GM21825 (cell line): ENCODE data around the gene SAMD4A.

Experiments used
- ATAC-seq: cut with Tn5 transposase; IDR thresholded peaks from one replicate; pipeline ENCODE4 v1.9.1; 2021; ENCODE audit warnings: mild to moderate bottlenecking, moderate library complexity; ENCODE audit not compliant: unreplicated experiment

Gene SAMD4A

DNA sequence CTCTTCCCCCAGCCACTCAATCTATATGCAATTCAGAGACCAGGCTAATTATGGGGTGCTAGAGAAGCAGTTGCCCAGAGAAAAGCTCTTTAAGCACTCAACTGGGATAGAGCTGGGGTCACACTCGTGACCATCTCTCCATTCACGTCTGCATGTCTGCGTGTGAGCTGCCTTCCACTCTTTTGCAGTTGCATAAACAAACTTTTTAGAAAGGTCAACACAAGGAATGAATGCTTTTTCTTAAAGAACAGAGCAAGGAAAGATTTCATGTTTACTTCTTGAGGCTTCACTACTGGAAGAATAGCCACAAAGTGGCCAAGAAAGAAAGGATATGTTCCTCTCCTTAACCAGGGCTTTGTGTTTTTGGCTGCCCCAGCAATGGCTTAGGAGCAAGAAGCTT lies 151.1 kb downstream of the SAMD4A start:
- ATAC-seq: no peak

- no peak for ATAC-seq
Measured at GRCh38 chr14:54719406-54719805, 152.5 kb downstream of the SAMD4A start.

DNA sequence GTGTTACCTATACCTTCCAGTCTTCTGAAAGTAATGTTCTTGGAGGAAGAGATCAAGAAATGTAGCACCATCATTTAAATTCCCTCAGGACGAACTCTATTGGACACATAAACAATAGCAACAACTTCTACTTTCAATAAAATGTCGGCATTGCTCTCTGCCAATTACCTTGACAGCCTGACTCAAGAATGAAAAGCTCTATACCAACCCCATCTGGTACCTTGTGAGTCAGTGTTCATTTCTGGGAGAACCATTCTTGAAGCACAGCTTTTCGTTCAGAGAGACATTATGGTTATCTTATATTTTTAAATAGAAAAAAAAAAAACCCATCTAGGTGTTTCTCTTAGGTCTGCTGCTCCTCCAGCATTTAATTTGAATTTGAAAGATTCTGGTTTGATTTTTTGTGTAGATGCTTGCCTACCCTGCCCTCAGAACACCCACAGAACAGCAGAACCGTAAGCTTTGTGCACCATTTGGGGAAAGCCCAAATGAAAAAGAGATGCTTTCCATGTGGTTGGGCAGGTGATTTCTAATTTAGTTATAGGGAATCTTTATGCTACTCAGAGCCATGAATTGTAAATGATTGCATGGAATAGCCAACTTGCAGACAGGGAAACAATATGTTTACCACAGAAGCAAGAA lies 156.0 kb downstream of the SAMD4A start:
- no peak for ATAC-seq

DNA sequence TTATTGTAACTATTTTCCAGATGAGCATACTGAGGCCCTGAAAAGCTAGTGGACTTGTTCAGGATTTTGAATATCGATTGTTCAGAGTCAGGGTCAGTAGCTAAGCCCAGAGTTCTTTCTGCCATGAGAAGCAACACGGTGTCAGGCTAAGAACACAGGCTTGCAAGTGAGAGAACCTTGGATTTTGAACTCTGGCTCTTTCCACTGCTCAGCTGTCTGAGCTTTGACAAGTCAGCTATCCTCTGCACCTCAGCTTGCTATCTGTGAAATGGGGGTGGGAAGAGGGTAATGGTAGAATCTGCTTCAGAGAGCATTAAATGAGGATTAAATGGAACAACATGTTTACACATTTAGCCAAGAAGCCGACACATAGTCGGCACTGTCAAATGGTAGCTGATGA lies 157.2 kb downstream of the SAMD4A start:
- no peak for ATAC-seq

DNA sequence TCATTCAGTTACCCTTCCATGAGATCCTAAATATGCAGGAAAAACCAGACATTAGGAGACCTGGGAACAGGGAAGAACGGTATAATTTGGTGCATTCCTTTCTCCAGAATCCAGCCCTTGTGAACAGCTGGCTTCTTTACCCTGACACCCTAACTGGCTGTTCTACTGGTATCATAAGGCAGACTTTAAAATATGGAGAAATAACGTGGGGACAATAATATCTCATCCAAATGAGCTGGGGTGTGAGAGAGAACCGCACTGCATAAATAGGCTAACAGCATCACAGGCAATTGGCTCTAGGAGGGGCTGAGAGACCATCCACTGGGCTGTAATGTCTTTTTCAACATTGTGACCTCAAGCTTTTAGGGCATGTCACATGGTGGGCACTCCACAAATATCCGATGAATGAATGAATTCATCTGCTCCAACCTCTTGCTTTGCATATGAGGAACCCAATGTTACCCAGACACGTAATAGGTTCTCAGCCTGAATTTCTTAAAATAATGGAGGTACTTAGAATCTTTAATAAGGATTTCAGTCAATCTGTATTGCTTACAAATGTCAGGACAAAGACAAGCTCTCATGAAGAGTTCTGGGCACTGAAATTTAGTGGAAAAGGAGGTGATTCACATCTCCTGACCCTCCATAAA lies 157.9 kb downstream of the SAMD4A start:
- no peak for ATAC-seq

GRCh38 chr14:54725998-54726397 lies 159.1 kb downstream of the SAMD4A start:
- ATAC-seq: no peak

- no peak for ATAC-seq
Measured at GRCh38 chr14:54727929-54728328, 161.0 kb downstream of the SAMD4A start.

DNA sequence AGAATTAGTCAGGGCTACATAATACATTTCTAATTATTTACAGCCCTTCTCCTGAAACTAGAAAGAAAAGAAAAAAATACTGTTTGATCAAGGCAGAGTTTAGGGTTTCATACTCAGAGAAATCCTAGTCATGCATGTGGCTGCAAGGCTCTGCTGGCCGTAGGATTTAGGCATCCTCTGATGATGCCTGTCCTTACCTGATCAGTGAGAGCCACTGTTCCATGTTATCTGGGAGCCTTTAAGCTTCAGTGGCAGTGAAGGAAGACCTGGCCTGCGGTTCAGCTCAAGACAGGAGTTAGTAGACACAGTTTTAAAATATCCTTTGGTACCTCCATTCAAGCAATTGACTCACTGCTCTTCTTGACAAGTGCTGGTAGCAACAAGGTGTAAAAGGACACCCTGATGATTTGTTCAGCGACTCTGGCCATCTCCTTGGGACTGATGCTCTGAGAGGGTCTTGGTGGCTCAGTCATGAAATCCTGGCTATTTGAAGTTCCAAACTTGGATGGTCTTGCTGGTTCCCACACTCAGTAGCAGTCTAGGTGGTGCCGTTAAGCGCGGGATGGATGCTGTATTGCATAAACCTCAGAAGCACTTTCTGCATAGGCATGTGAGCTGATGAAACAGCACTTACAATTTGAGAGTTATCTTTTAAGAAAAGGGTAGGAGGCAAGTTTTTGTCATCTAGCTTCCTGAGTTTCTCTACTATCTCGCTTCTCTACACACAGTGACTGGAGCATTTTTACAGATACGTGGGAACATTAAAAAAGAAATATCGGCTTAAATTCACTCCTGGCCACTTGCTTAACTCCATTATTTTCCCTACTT lies 162.0 kb downstream of the SAMD4A start:
- no peak for ATAC-seq

DNA sequence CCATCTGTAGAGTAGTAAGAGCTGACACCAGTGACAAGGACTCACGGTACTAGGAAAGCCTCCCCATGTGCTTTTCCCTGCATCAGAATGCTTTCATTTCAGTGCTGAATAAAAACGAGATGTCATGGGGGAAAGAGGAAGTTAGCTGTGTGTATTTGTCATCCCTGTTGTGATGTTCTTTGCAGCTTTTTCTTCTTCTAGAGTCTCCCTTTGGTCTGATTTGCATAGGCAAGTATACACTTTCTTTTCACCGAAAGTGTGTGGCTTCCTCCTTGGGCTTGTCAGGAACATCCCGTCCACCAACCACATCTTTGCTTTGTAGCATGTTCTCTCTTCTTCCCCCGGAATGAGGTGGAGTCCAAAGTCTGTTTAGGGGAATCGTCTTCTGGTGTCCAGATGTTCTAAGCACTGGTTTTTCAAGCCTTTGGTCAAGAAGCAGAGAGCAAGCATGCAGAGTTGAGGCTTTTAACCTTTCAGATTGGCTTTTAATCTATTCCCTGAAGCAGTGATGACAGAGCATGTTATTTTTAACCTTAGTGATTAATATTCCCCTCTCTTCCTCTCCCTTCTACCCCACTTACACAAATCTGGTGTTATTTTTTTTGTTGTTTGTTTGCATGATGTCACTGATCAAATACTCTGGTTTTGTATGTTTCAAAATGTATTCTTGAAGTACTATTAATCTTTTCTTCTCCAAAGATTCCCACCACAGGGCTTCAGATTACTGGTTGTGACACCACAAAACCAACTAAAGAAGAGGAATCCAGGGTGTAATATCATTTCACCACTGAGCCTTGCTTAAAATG lies 163.4 kb downstream of the SAMD4A start:
- ATAC-seq: peak; percentile 95

- ATAC-seq: no peak
Measured at GRCh38 chr14:54734966-54735365, 168.0 kb downstream of the SAMD4A start.

DNA sequence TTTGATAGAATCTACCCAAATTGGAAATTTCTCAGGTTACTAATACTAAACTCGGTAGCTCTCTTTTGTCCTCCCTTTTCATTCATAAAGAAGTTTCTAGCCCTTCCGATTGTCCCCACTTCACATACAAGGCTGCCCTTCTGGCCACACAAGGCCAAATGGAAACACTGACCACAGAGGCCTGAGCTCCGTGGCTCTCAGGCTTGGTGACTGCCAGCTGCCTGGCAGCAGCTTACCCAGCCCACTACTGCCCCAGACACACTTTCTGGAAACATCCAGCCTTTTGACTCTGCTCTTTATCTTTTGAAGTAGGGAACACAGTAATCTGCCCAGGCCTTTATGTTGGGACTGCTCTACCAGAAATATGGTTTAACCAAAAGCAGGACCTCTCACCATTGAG lies 168.5 kb downstream of the SAMD4A start:
- no peak for ATAC-seq

DNA sequence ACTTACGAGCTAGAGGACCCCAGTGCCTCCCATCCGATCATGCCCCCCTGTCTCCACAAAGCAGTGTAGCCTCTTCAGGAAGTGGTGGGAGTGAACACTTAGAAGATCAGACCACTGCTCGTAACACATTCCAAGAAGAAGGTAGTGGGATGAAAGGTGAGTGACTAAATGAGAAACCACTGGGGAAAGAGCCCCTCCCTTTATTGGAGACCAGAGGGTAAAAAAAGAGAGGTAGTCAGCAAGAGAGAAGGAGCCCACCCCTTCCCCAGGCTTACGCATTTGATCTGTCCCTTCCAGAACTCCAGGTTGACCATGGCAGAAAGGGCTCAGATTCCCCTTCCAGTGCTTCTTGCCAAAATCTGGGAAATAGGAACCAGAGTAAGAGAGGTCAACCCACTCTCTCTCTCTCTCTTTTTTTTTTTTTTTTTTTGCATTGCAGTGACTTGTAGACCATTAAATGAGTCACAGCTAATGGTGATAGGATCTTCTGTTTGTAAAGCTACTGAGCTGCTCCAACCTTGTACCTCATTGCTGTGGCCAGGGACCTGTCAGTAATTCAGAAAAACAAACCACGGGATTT lies 170.3 kb downstream of the SAMD4A start:
- no peak for ATAC-seq

DNA sequence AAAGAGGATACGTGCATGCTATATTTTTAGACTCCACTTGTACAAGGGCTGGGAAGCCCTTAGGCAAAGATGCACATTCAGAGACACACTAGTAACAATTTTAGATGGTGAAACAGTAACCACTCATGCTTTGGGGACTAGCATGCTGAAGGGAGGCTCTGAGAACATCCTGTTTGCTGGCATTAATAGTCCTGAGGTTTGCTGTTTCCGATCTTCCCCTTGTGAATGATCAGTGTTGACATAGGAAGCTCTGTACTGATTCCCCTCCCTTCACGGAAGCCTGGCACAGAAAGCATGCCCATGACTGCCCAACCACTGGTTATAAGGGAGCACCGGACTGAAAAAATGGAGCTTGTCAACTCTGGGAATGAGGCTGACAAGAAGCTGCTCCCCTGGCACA lies 171.1 kb downstream of the SAMD4A start:
- no peak for ATAC-seq

GRCh38 chr14:54739514-54739913 lies 172.6 kb downstream of the SAMD4A start:
- ATAC-seq: no peak

GRCh38 chr14:54742492-54743350 lies 175.8 kb downstream of the SAMD4A start:
- no peak for ATAC-seq

- ATAC-seq: no peak
Measured at GRCh38 chr14:54743382-54743781, 176.5 kb downstream of the SAMD4A start.

DNA sequence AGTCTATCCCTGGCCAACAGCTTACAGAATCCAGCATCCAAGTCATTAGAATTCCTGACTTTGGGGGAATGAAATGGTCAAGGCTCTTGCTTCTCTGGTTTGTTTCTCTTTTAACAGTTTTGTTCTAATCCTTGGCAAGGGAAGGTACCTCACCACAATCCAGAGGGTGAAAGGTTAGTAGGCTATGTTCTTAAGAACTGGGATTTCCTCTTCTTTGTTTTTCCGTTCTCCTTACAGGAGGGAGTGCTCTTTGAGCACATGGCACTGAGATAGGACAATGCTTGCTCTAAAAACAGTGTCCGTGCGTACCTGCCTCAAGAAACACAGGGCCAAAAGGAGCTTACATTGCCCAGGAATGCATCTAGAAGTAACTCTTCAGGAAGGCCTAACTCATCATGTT lies 179.1 kb downstream of the SAMD4A start:
- ATAC-seq: no peak

DNA sequence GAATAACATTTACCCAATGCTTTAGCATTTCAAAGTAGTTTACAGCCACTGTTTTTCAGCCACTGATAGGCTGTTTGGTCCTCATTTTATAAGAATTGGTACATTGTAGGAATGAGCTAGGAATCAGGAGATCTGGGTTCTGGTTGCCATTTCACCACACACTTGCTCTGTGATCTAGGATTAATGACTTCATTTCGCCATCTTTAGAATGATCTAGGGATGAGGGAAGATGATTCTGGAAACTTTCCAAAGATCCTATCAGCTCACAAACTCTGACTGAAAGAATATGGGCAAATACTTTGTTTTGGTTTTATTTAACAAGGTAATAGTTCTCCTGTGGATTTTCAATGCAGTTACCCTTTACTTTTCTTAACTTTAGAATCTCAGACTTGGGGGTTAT lies 180.7 kb downstream of the SAMD4A start:
- ATAC-seq: no peak

- ATAC-seq: no peak
Measured at GRCh38 chr14:54749180-54749579, 182.3 kb downstream of the SAMD4A start.

DNA sequence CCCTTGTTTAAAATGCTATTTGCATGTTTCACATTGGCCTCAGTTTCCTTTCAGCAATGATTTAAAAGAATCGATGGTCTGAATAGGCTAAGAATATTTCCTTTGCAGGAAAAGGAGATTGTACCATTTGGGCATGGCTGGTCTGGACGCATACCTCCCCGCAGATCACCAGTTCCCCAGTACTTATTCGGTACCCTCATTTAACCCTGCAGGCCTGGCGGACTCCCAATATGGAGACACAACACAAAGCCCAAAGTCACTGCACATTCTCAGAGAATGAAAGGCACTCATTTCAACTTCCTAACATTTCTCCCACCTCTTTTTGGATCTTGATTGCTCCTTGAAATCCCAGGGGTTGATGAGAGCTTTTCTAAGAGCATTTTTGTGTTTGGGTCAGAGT lies 182.8 kb downstream of the SAMD4A start:
- ATAC-seq: no peak
